Osteoblast (primary cell): Measurements from ENCODE around the gene INTS11. TPM values are rescaled to one million over a fixed set of nuclear protein-coding genes. Genes with fewer than 3 reads are reported as not detected.

Experiments used
- DNase-seq: peaks from one replicate; pipeline ENCODE4 v3.0.0; 2011; ENCODE audit warnings: low spot score, mixed read lengths; ENCODE audit not compliant: insufficient read length; ENCODE audit errors: missing footprints
- H2AFZ ChIP-seq: 2 replicates; pipeline ENCODE4 v1.6.0; 2011; ENCODE audit warnings: mild to moderate bottlenecking, low read length
- H3K27ac ChIP-seq: 2 replicates; pipeline ENCODE4 v1.5.1; 2011; ENCODE audit warnings: mild to moderate bottlenecking, low read depth, low read length, moderate library complexity
- H3K27me3 ChIP-seq: 2 replicates; pipeline ENCODE4 v1.6.0; 2012; ENCODE audit warnings: mild to moderate bottlenecking, control low read depth, inconsistent platforms, low read length, moderate library complexity; ENCODE audit not compliant: insufficient read depth
- H3K36me3 ChIP-seq: 2 replicates; pipeline ENCODE4 v1.5.1; 2011; ENCODE audit warnings: mild to moderate bottlenecking, low read length, control low read depth, moderate library complexity; ENCODE audit not compliant: insufficient read depth
- H3K4me1 ChIP-seq: 2 replicates; pipeline ENCODE4 v1.5.1; 2011; ENCODE audit warnings: mild to moderate bottlenecking, low read length, control low read depth, moderate library complexity; ENCODE audit not compliant: insufficient read depth
- H3K4me2 ChIP-seq: 2 replicates; pipeline ENCODE4 v1.6.0; 2011; ENCODE audit warnings: mild to moderate bottlenecking, low read length; ENCODE audit not compliant: insufficient read depth
- H3K4me3 ChIP-seq: fragments of 200-600 bp; sonication (generic); 3 replicates; pipeline ENCODE4 v1.5.1; 2012; ENCODE audit warnings: mild to moderate bottlenecking, low read length, inconsistent platforms; ENCODE audit not compliant: insufficient read depth
- H3K79me2 ChIP-seq: 2 replicates; pipeline ENCODE4 v1.6.0; 2012; ENCODE audit warnings: mild to moderate bottlenecking, low read length, control low read depth, inconsistent platforms; ENCODE audit not compliant: insufficient read depth
- H3K9me3 ChIP-seq: 2 replicates; pipeline ENCODE4 v1.5.1; 2011; ENCODE audit warnings: low read depth, low read length, control low read depth
- H4K20me1 ChIP-seq: 2 replicates; pipeline ENCODE4 v1.6.0; 2012; ENCODE audit warnings: mild to moderate bottlenecking, low read length, control low read depth; ENCODE audit not compliant: insufficient read depth
- total RNA-seq: library from RNA; depleted of rRNA; stranded (reverse); fragments of >200 nt; gene quantifications from 2 replicates; pipeline ENCODE4 v1.2.3, GENCODE V29; 2012
- TF ChIP-seq, protein P1 (sequence below): IDR thresholded peaks from 2 replicates; pipeline ENCODE4 v1.5.1; 2011; ENCODE audit warnings: mild to moderate bottlenecking, low read depth, low read length, moderate library complexity; ENCODE audit errors: extremely low read depth

INTS11 gene
- total RNA-seq, 1 donor = 59.7 TPM

DNA sequence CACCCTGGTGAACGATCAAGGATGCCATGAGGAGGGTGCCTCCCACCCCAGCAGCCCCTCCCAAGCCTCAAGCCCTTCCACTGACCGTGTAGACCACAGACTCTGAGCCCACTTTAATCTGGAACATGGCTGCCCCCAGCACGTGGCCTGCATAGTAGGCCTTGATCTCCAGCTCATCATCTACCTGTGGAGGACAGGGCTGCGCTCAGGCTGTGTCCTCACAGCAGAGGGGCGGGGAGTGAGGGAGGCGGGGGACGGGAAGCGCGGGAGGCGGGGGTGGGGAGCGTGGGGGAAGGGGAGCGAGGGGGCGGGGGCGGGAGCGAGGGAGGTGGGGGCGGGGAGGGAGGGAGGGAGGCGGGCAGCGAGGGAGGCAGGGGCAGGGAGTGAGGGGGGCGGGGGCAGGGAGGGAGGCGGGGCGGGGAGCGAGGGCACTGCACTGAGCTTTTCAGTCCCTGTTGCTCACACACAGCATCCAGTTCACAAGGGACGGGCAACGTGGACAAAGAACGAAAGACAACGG is 9.0 kb downstream of the INTS11 start:
- H3K27me3 ChIP-seq = no peaks in the 10 kb centered on the region
- no peaks in the 10 kb centered on the region for H3K9me3 ChIP-seq
- no peak overlapping the region for H3K27ac ChIP-seq
- peaks cover 60% of the 10 kb centered on the region for H3K36me3 ChIP-seq
- no peak overlapping the region for H3K4me3 ChIP-seq
- H3K4me1 ChIP-seq = peaks cover 10% of the 10 kb centered on the region
- H3K79me2 ChIP-seq = peaks cover 49% of the 10 kb centered on the region
- DNase-seq = no peak
- H2AFZ ChIP-seq = no peak overlapping the region
- H3K4me2 ChIP-seq = no peak overlapping the region
- TF ChIP-seq, protein P1, sequence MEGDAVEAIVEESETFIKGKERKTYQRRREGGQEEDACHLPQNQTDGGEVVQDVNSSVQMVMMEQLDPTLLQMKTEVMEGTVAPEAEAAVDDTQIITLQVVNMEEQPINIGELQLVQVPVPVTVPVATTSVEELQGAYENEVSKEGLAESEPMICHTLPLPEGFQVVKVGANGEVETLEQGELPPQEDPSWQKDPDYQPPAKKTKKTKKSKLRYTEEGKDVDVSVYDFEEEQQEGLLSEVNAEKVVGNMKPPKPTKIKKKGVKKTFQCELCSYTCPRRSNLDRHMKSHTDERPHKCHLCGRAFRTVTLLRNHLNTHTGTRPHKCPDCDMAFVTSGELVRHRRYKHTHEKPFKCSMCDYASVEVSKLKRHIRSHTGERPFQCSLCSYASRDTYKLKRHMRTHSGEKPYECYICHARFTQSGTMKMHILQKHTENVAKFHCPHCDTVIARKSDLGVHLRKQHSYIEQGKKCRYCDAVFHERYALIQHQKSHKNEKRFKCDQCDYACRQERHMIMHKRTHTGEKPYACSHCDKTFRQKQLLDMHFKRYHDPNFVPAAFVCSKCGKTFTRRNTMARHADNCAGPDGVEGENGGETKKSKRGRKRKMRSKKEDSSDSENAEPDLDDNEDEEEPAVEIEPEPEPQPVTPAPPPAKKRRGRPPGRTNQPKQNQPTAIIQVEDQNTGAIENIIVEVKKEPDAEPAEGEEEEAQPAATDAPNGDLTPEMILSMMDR = no peak
- peaks cover 33% of the 10 kb centered on the region for H4K20me1 ChIP-seq

DNA sequence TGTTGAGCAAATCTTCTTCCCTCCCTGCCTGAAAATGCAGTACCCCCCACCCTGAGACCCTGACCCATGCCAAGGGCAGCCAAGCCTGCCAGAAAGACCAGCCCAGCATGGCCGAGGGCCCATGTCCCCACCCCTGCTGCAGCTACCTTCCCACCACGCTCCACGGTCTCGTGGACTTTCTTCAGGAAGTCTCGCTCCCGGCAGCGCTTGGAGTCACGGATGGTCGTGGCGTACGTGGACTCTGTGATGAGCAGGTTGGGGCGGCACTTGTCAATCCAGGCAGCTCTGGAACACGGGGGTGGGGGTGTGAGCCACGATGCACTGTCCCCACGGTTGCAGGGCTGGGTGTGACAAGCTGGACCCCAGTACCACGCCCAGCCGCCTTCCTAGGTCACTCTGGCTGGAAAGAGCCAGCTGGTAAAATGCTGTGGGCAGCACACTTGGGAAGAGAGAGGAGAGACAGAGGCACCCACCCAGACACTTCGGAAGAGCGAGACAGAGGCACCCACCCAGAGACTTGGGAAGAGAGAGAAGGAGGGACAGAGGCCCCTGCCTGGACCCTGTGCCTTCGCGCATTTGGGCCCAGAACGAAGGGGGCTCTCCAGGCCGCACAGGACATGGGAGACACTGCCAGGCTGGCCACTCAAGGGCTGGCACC is 9.7 kb downstream of the INTS11 start:
- peaks cover 49% of the 10 kb centered on the region for H3K79me2 ChIP-seq
- no peak overlapping the region for H3K4me2 ChIP-seq
- no peak overlapping the region for H2AFZ ChIP-seq
- H3K4me1 ChIP-seq = peaks cover 10% of the 10 kb centered on the region
- TF ChIP-seq, protein P1 = no peak
- H3K9me3 ChIP-seq = no peaks in the 10 kb centered on the region
- DNase-seq = no peak
- no peaks in the 10 kb centered on the region for H3K27me3 ChIP-seq
- H3K27ac ChIP-seq = no peak overlapping the region
- H3K36me3 ChIP-seq = peaks cover 59% of the 10 kb centered on the region
- peaks cover 32% of the 10 kb centered on the region for H4K20me1 ChIP-seq
- no peak overlapping the region for H3K4me3 ChIP-seq

DNA sequence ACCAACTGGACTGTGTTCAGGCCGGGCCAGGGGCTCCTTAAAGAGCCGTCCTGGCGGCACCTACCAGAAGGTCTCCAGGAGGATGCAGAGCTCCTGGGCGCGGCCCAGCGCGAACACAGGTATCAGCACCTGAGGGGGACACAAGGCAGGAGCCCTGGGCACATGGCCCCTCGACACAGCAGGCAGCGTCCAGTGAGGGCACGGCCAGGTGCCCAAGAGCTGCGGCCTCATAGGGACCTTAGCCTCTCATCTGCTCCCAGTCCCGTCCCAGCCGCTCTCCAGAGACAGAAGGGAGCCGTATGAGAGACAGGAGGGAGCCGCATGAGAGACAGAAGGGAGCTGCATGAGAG is 10.2 kb downstream of the INTS11 start:
- Histone ChIP-seq H2AFZ (no peak overlapping the region), H3K4me1 (peaks cover 13% of the 10 kb centered on the region), H4K20me1 (peaks cover 31% of the 10 kb centered on the region), H3K4me2 (no peak overlapping the region), H3K79me2 (peaks cover 49% of the 10 kb centered on the region), H3K9me3 (no peaks in the 10 kb centered on the region), H3K27ac (no peak overlapping the region), H3K27me3 (no peaks in the 10 kb centered on the region), H3K4me3 (no peak overlapping the region), H3K36me3 (peaks cover 54% of the 10 kb centered on the region)
- no peak for DNase-seq
- TF ChIP-seq, protein P1 = no peak

DNA sequence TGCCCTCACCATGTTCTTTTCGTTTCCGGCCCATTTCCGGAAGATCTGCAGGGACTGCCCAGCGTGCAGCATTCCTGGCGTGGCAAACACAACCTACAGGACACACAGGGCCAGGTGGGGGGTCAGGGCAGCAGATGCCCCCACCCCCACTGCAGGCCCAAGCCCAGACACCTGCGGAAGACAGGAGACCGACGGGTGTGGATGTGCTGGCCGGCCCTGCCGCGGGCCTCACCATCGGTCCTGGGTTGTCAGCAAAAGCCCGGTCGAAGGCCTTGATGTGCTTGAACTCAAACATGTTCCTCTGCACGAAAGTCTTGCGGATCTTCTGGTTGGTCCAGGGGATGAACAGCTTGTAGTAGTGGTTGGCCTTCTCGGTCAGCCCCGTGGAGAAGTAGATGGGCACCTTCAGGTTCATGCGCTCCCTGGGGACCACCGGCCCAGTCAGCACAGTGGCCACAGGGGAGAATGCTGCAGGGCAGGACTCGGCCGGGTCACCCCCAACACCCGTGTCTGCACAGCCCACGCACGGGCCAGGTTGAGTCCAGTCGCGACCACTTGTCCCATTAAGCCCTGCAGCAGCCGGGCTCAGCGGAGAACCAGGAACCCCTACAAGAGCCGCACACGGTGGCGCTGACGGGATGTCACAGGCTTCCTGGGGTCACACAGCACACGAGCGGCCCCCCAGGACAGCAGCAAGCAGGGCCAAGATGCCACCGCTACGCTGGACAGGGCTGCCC is 10.8 kb downstream of the INTS11 start:
- Histone ChIP-seq H2AFZ (no peak overlapping the region), H3K79me2 (peaks cover 49% of the 10 kb centered on the region), H4K20me1 (peaks cover 30% of the 10 kb centered on the region), H3K36me3 (peaks cover 52% of the 10 kb centered on the region), H3K27me3 (no peaks in the 10 kb centered on the region), H3K4me1 (peaks cover 13% of the 10 kb centered on the region), H3K4me3 (no peak overlapping the region), H3K27ac (no peak overlapping the region), H3K9me3 (no peaks in the 10 kb centered on the region), H3K4me2 (no peak overlapping the region)
- no peak for DNase-seq
- TF ChIP-seq, protein P1 = no peak
